OCI-LY3 (cell line): Measurements from ENCODE around the gene TNS3.

Experiments
- H2AFZ ChIP-seq: fragments of 200-600, 300-600 bp; shearing (Covaris generic); 2 replicates; pipeline ENCODE4 v1.6.0; 2014; ENCODE audit warnings: antibody characterized with exemption, low read depth, low read length
- H3K27ac ChIP-seq: fragments of 200-600, 300-600 bp; sonication (generic); 2 replicates; pipeline ENCODE4 v1.5.1; 2014; ENCODE audit warnings: mild to moderate bottlenecking, low read length, moderate library complexity, mixed read lengths
- H3K27me3 ChIP-seq: fragments of 200-600, 300-600 bp; sonication (generic); 2 replicates; pipeline ENCODE4 v1.6.1; 2014; ENCODE audit warnings: low read depth, low read length, mixed read lengths
- H3K36me3 ChIP-seq: fragments of 200-600, 300-600 bp; sonication (generic); replicated peaks from 2 replicates; pipeline ENCODE3; 2014; ENCODE audit warnings: low read depth, low read length, mixed read lengths
- H3K4me1 ChIP-seq: fragments of 300-600, 200-600 bp; sonication (generic); 2 replicates; pipeline ENCODE4 v1.6.1; 2014; ENCODE audit warnings: low read length, mixed read lengths
- H3K4me2 ChIP-seq: fragments of 200-600, 300-600 bp; sonication (generic); 2 replicates; pipeline ENCODE4 v1.6.1; 2014; ENCODE audit warnings: low read length, mixed read lengths
- H3K4me3 ChIP-seq: fragments of 300-600, 200-600 bp; sonication (generic); 2 replicates; pipeline ENCODE4 v1.5.1; 2014; ENCODE audit warnings: antibody characterized with exemption, mild to moderate bottlenecking, low read length, moderate library complexity
- H3K79me2 ChIP-seq: fragments of 300-600, 200-600 bp; shearing (Covaris generic); 2 replicates; pipeline ENCODE4 v1.6.1; 2014; ENCODE audit warnings: mild to moderate bottlenecking, low read length, mixed read lengths
- H3K9ac ChIP-seq: fragments of 300-600, 200-600 bp; shearing (Covaris generic); 2 replicates; pipeline ENCODE4 v1.6.0; 2014; ENCODE audit warnings: mild to moderate bottlenecking, low read length, moderate library complexity
- H3K9me3 ChIP-seq: fragments of 200-600, 300-600 bp; shearing (Covaris generic); 2 replicates; pipeline ENCODE4 v1.6.1; 2014; ENCODE audit warnings: low read length, mixed read lengths; ENCODE audit not compliant: insufficient read depth
- H4K20me1 ChIP-seq: fragments of 200-600, 300-600 bp; sonication (generic); 2 replicates; pipeline ENCODE4 v1.6.1; 2016; ENCODE audit warnings: low read length, mixed read lengths; ENCODE audit not compliant: insufficient read depth
- EZH2phosphoT487 ChIP-seq: fragments of 200-600 bp; shearing (Covaris generic); IDR thresholded peaks from 2 replicates; pipeline ENCODE4 v1.6.1; 2018; ENCODE audit warnings: antibody characterized with exemption, mixed run types, low read depth
- TF ChIP-seq, protein P1 (sequence below): fragments of 200-600, 300-600 bp; sonication (generic); IDR thresholded peaks from 2 replicates; pipeline ENCODE4 v1.5.1; 2014; ENCODE audit warnings: antibody characterized with exemption, low read length, low read depth

Gene TNS3

DNA sequence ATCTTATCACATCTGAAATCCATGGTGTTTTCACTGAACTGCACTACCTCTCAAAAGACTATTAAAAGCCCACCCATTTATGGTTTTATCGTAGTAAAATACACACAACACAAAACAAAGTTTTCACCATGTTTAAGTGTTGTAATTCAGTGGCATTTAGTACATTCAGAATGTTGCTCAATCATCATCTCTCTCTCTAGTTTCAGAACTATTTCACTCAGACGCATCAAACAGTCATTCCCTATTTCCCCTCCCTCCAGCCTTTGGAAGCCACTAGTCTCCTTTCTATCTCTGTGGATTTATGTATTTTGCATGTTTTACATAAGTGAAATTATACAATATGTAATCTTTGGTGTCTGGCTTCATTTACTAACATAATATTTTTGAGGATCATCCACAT lies 332.6 kb downstream of the TNS3 start:
- no peak for TF ChIP-seq EZH2phosphoT487
- TF ChIP-seq, protein P1, sequence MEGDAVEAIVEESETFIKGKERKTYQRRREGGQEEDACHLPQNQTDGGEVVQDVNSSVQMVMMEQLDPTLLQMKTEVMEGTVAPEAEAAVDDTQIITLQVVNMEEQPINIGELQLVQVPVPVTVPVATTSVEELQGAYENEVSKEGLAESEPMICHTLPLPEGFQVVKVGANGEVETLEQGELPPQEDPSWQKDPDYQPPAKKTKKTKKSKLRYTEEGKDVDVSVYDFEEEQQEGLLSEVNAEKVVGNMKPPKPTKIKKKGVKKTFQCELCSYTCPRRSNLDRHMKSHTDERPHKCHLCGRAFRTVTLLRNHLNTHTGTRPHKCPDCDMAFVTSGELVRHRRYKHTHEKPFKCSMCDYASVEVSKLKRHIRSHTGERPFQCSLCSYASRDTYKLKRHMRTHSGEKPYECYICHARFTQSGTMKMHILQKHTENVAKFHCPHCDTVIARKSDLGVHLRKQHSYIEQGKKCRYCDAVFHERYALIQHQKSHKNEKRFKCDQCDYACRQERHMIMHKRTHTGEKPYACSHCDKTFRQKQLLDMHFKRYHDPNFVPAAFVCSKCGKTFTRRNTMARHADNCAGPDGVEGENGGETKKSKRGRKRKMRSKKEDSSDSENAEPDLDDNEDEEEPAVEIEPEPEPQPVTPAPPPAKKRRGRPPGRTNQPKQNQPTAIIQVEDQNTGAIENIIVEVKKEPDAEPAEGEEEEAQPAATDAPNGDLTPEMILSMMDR, result no peak
- Histone ChIP-seq H2AFZ (no peak overlapping the region), H3K4me3 (no peak overlapping the region), H4K20me1 (no peaks in the 10 kb centered on the region), H3K4me1 (peaks cover 6% of the 10 kb centered on the region; the same call in 1 of the 2 replicates), H3K27ac (no peak overlapping the region), H3K27me3 (peaks cover 8% of the 10 kb centered on the region; the same call in 1 of the 2 replicates), H3K4me2 (no peak overlapping the region), H3K9me3 (no peaks in the 10 kb centered on the region), H3K9ac (no peak overlapping the region), H3K36me3 (no peaks in the 10 kb centered on the region), H3K79me2 (no peaks in the 10 kb centered on the region)

DNA sequence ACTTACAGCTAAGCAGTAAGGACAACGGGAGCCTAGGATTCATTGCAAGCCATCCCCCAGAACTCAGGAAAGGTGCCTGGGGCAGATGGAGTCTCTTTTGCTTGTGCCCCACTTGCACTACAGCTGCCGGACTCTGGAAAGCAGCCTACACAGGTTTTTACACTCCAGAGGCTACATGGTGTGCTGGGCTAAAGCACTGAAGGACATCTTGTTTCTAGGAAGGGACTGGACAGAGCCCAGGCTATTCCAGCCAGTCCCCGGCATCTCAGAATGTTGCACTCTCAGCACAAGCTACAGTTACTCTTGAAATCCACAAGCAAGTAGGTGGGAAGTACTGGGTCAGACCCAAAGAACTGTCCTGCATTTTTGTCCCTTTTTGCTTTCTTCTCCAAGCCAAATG lies 333.1 kb downstream of the TNS3 start:
- peaks cover 5% of the 10 kb centered on the region; the same call in 1 of the 2 replicates for H3K4me1 ChIP-seq
- no peak overlapping the region for H3K27ac ChIP-seq
- H3K4me3 ChIP-seq, result no peak overlapping the region
- H3K4me2 ChIP-seq, result no peak overlapping the region
- no peaks in the 10 kb centered on the region for H3K36me3 ChIP-seq
- H3K9ac ChIP-seq, result no peak overlapping the region
- H3K27me3 ChIP-seq, result peaks cover 8% of the 10 kb centered on the region; the same call in 1 of the 2 replicates
- H3K9me3 ChIP-seq, result no peaks in the 10 kb centered on the region
- H2AFZ ChIP-seq, result no peak overlapping the region
- TF ChIP-seq EZH2phosphoT487, result no peak
- TF ChIP-seq, protein P1, result no peak
- no peaks in the 10 kb centered on the region for H4K20me1 ChIP-seq
- H3K79me2 ChIP-seq, result no peaks in the 10 kb centered on the region

DNA sequence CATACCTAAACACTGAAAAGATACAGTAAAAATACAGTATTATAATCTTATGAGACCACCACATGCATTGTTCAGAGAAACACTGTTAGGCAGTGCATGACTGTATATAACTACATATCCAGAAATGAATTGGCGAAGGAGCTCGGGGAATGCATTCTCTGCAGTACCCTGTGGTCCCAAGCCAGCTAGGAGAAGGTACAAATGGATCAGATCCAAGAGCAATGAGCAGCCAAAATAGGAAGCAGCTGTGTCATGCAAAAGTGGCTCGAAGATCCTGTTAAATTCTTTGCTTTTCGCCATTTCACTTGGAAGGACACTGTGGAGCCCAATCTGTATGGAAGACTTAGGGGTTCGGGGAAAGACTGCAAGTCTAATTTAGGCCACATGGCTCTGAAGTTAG lies 334.8 kb downstream of the TNS3 start:
- no peak overlapping the region for H3K4me3 ChIP-seq
- no peaks in the 10 kb centered on the region for H3K36me3 ChIP-seq
- no peak overlapping the region for H3K27ac ChIP-seq

GRCh38 chr7:47244692-47245091 lies 337.2 kb downstream of the TNS3 start:
- Histone ChIP-seq H3K27me3 (peaks cover 8% of the 10 kb centered on the region; the same call in 1 of the 2 replicates), H3K9ac (no peak overlapping the region), H3K79me2 (no peaks in the 10 kb centered on the region), H4K20me1 (no peaks in the 10 kb centered on the region), H3K9me3 (no peaks in the 10 kb centered on the region), H3K4me2 (no peak overlapping the region), H3K4me1 (no peaks in the 10 kb centered on the region), H3K4me3 (no peak overlapping the region), H3K36me3 (no peaks in the 10 kb centered on the region), H3K27ac (no peak overlapping the region), H2AFZ (no peak overlapping the region)
- TF ChIP-seq EZH2phosphoT487, result no peak
- TF ChIP-seq, protein P1, result no peak

More for the DNA sequence above, 334.8 kb downstream of the TNS3 start:
- Histone ChIP-seq H3K9ac (no peak overlapping the region), H3K27me3 (peaks cover 8% of the 10 kb centered on the region; the same call in 1 of the 2 replicates), H3K79me2 (no peaks in the 10 kb centered on the region), H3K9me3 (no peaks in the 10 kb centered on the region), H4K20me1 (no peaks in the 10 kb centered on the region), H3K4me2 (no peak overlapping the region), H3K4me1 (no peaks in the 10 kb centered on the region), H2AFZ (no peak overlapping the region)
- TF ChIP-seq, protein P1, result no peak
- TF ChIP-seq EZH2phosphoT487, result no peak
